HuH-7.5 (cell line): ENCODE data around the gene XXYLT1.
"Not testable (repeated sequence)": the region's sequence is repeated elsewhere in the genome, so short reads cannot be mapped to it uniquely, and the experiment has no call there.

Experiments
- DNase-seq: peaks from one replicate; pipeline ENCODE4 v3.0.0; 2011; ENCODE audit warnings: low spot score

Gene XXYLT1

DNA sequence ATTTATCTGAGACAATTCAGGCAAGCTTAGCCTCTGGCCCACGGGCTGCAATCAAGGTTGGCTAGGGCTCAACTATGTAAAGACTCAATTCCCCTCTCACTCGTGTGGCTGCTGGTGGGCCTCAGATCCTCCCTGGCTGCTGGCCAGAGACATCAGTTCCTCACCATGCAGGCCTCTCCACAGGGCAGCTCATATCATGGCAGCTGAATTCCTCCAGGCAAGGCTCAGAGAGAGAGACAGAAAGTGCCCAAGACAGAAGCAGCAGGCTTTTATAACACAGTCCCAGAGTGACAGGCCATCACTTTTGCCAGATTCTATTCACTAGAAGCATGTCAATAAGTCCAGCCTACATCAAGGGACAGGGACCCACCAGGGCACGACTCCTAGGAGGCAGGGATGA lies 63.2 kb downstream of the XXYLT1 start:
- DNase-seq = no peak

DNA sequence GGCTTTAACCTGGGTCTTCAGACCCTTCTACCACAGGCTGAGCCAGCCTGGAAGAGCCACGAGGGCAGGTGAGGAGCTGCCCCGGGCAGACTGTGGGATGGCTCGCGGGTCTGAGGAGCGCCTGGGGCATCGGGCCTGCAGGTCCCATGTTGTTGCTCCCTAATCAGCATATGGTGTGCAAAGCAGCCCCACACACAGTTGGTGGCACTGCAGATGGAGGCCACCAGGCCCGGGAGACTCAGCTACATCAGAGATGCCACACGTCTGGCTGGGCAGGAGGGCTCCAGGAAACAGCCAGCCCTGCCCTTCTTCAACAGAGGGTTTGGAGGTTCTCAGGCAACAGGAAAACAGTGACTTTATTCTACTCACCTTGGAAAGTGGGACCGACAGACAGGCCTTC lies 63.9 kb downstream of the XXYLT1 start:
- DNase-seq = no peak

- no peak for DNase-seq
Measured at GRCh38 chr3:195204360-195205163, 66.4 kb downstream of the XXYLT1 start.

DNA sequence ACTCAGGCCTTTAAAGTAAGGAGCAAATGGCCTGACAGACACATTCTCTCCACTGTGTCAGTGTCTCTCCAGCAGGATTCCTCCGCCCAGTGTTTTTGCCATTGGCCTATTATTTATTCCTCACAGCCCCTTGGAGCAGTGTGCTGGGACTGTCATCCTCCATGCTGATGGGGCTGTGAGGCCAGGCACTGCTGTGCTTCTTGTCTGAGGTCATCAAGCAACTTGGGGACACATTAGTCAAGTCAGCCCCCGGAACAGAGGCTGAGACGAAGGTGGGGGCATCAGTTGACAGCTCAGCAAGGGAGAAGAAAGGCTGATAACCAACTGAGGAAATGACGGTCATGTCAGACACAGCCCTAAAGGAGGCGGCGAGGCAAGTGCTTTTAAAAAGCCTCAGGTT lies 67.4 kb downstream of the XXYLT1 start:
- no peak for DNase-seq

DNA sequence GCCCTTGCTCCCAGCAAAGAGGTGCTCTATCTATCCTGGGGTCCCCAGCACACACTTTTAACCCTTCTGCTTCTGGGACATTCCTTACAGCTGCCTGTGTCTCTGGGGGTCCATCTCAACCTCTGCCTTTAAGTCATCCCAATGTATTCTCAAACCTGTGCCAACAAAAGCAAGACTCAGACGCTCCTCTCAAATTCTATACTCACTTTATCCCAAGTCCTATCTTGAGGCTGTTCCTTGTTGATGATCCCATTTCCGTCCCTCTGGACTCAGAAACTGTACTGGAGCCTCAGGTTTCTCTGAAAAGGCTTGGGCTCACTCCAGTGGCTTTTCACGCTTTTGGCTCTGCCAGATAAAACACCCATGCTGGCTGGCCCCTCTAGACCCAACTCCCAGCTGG lies 69.7 kb downstream of the XXYLT1 start:
- DNase-seq = no peak

- peak; percentile 28 for DNase-seq
Measured at GRCh38 chr3:195200010-195200822, 70.7 kb downstream of the XXYLT1 start.

DNA sequence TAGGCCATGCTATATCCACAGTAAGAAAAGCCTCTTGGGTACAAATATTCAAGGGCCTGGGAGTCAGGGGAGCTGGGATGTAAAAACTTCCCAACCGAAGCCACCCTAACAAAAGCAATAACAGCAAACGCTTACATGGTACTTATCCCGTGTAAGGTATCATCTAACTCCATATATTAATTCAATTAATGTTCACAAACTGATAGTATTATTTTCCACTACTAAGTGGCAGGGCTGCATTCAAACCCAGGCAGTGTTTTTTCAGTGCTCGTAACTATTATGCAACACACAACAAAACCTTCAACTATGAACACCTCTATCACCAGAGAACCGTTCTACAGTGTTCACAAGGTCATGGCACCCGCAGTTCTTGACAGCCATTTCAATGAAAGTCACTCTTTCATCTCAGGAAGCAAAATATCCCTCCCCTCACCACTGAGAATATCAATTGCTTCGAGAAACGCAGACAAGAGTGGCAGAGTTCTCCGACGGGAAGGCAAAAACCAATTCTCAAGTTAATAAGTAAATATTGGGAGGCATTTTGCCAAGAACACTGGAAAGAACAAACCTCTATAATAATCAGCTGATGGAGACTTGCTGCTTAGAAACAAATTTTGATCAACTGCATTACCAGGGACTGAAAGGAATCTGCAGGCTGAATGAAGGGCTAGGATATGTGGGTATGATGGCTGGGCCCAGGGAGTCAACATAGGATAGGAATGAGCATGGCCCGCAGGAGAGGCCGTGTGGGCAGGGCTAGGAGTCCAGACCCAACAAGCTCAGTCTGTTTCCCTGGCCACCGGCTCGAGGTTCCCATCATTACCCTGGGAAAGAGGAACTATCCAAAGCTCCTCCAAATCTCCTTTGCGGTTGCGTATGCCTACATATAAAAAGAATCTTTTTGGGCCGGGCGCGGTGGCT lies 72.3 kb downstream of the XXYLT1 start:
- DNase-seq = no peak

GRCh38 chr3:195197765-195198425 lies 73.1 kb downstream of the XXYLT1 start:
- DNase-seq = no peak

DNA sequence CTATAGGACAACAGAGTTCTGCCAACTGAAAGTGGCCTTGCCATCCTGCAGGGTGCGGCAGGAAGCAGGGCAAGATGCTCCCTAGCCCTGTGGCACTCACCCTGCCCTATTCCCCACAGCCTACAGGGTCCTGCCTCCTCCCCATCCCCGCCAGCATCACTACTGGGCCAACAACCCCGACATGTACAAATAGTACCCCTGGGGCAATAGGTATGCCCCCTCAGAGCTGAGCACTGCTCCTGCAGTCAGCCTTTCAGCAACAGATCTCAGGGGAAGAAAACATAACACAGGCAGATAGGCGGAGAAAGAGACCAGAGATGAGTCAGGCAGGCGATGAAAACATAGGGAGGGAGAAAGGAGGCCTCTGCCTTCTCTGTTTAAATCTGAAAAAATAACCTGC lies 74.7 kb downstream of the XXYLT1 start:
- no peak for DNase-seq

DNA sequence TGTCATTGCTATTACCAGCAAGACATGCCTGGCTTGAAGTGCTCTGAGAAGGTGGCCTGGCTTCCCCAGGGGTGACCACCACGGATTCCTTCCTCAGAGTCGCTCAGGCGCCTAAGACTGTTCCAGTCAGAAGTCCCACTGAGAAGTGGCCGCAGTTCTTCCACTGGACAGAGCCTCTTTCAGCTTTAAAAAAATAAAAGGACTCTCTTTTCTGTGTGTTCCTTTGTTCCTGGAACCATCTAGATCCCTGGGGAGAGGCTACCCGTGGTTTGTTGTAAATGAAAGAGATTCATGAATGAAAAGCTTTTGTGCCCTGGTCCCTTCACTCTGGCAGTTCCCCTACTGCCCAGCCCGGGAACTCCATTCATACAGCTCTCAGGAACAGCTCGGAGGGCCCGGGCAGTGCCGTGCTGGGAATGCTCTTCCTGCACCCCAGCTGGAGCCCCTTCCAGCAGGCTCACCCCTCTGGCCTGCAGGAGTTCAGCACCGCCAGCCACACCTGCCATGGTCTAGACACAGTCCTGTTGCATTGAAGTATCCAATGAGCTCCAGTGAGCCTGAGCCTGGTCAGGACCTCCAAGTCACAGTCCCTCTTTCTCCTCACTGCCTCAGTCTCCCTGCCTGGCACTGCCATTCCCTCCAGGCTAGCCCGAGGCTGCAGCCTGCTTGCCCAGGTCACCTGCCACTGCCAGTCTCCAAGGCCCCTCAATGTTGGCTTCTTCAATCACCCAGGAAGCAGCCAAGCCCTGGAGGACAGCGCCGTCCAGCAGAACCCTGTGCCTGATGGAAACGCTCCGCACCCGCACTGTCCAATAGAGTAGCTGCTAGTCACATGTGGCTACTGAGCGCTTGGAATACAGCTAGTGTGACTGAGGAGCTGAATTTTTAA lies 75.4 kb downstream of the XXYLT1 start:
- DNase-seq = no peak

GRCh38 chr3:195194559-195195206 lies 76.3 kb downstream of the XXYLT1 start:
- no peak for DNase-seq

- no peak for DNase-seq
Measured at GRCh38 chr3:195191580-195191979, 79.4 kb downstream of the XXYLT1 start.

- DNase-seq = no peak
Measured at GRCh38 chr3:195189821-195190220, 81.1 kb downstream of the XXYLT1 start.

DNA sequence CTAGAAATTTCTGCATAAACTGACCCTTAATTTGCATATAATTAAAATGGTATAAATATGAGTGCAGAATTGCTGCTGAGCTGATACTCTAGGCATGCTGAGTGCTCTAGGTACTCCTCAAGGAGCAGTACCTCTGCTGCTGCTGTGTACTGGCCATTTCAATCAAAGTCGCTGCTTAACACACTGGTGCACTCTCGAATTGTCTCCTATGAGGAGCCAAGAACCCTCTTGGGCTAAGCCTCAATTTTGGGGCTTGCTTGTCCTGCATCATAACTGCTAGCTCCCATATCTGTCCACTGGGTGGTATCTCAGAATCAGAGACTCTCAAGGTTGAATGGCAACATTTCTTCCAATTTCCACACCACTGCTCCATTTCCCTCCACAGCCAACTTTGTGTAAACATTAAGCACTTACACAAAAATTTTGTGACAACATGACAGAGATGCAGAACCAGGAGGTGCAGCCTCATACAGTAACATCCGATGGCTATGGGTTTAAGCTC lies 82.5 kb downstream of the XXYLT1 start:
- no peak for DNase-seq

- DNase-seq = no peak
Measured at GRCh38 chr3:195187609-195188425, 83.1 kb downstream of the XXYLT1 start.

DNA sequence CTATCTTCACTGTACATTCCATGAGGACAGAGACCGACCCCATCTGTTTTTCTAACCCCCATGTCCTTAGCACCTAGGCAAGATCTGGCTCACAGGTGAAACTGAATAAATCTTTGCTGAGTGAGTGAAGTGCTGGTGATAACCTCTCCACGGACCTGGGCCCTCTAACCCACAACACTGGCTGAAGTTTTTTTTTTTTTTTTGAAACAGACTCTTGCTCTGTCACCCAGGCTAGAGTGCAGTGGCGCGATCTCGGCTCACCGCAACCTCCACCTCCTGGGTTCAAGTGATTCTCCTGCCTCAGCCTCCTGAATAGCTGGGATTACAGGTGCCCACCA lies 84.3 kb downstream of the XXYLT1 start:
- DNase-seq = not testable (repeated sequence)

- DNase-seq = no peak
Measured at GRCh38 chr3:195186041-195186709, 84.8 kb downstream of the XXYLT1 start.

- DNase-seq = no peak
Measured at GRCh38 chr3:195185583-195185982, 85.4 kb downstream of the XXYLT1 start.
